H1 (cell line): ENCODE data around the gene ACCS. TPM values are rescaled to one million over a fixed set of nuclear protein-coding genes. Genes with fewer than 3 reads are reported as not detected.

ENCODE experiments used
- CTCF ChIA-PET: fragments of 300-600 bp; sonication (Branson Sonifier 250); formaldehyde crosslinking; loops from one replicate; lab custom pipeline; 2021; ENCODE audit not compliant: partially characterized antibody; lab: Charles Lee
- POLR2A ChIA-PET: fragments of 300-600 bp; sonication (Branson Sonifier 250); formaldehyde crosslinking; loops from one replicate; lab custom pipeline; 2021; ENCODE audit warnings: inconsistent platforms; ENCODE audit not compliant: partially characterized antibody; lab: Charles Lee
- DNase-seq, 2 experiments: peaks; one replicate each; pipeline versions ENCODE4 v3.0.0 to v3.0.0-alpha.2; 2010 to 2022; ENCODE audit warnings: low spot score in 2 of 2, low read depth in 1 of 2, mixed read lengths in 1 of 2
- FAIRE-seq: peaks from 2 replicates; lab custom pipeline; 2011; peaks lifted over from hg19 to GRCh38; lab: Jason Lieb, UNC
- H2AFZ ChIP-seq: 2 replicates; pipeline ENCODE4 v1.8.1; 2012; ENCODE audit warnings: low read length, inconsistent platforms
- H2AK5ac ChIP-seq: 2 replicates; pipeline ENCODE4 v1.6.1; 2013; ENCODE audit warnings: low read depth, low read length
- H2BK120ac ChIP-seq: replicated peaks from 2 replicates; pipeline ENCODE3; 2013; ENCODE audit warnings: low read depth, low read length, inconsistent platforms
- H2BK12ac ChIP-seq: 2 replicates; pipeline ENCODE4 v1.6.1; 2013; ENCODE audit warnings: low read depth, low read length
- H2BK15ac ChIP-seq: 2 replicates; pipeline ENCODE4 v1.6.1; 2013; ENCODE audit warnings: low read length
- H2BK20ac ChIP-seq: 2 replicates; pipeline ENCODE4 v1.6.1; 2013; ENCODE audit warnings: low read length
- H2BK5ac ChIP-seq: 2 replicates; pipeline ENCODE4 v1.6.1; 2013; ENCODE audit warnings: low read depth, low read length
- H3K14ac ChIP-seq: 2 replicates; pipeline ENCODE4 v1.6.1; 2013; ENCODE audit warnings: inconsistent platforms; ENCODE audit not compliant: insufficient read length
- H3K18ac ChIP-seq: 2 replicates; pipeline ENCODE4 v1.6.1; 2013; ENCODE audit warnings: low read length; ENCODE audit errors: extremely low read depth
- H3K23ac ChIP-seq: 2 replicates; pipeline ENCODE4 v1.6.1; 2013; ENCODE audit warnings: inconsistent platforms; ENCODE audit not compliant: insufficient read length
- H3K23me2 ChIP-seq: 2 replicates; pipeline ENCODE4 v1.6.1; 2013; ENCODE audit warnings: low read depth, low read length
- H3K27ac ChIP-seq: 2 replicates; pipeline ENCODE4 v1.6.1; 2011; ENCODE audit warnings: low read depth, low read length, inconsistent platforms
- H3K27me3 ChIP-seq, 4 experiments: replicated peaks in 1 of 4; 1 replicate in 1 of 4; 2 replicates in 3 of 4; pipeline versions ENCODE4 v1.6.1 to v1.8.1; 2011 to 2013; ENCODE audit warnings: low read length in 3 of 4, mild to moderate bottlenecking in 3 of 4, inconsistent platforms in 2 of 4, mixed read lengths in 2 of 4, moderate library complexity in 1 of 4; ENCODE audit not compliant: control insufficient read depth in 3 of 4, insufficient read depth in 3 of 4; ENCODE audit errors: extremely low read depth in 1 of 4
- H3K36me3 ChIP-seq, 4 experiments: 2 replicates each; pipeline versions ENCODE4 v1.6.1 to v1.8.1; 2011 to 2013; ENCODE audit warnings: mild to moderate bottlenecking in 4 of 4, low read length in 3 of 4, moderate library complexity in 2 of 4, control low read depth in 1 of 4, inconsistent platforms in 1 of 4; ENCODE audit not compliant: insufficient read depth in 4 of 4, control insufficient read depth in 2 of 4
- H3K4ac ChIP-seq: replicated peaks from 2 replicates; pipeline ENCODE3; 2013; ENCODE audit warnings: low read length, low read depth, mixed read lengths, inconsistent platforms; ENCODE audit not compliant: insufficient read length
- H3K4me1 ChIP-seq, 4 experiments: replicated peaks in 1 of 4; 1 replicate in 1 of 4; 2 replicates in 3 of 4; pipeline versions ENCODE4 v1.6.1 to v1.8.1; 2011 to 2013; ENCODE audit warnings: low read length in 3 of 4, inconsistent platforms in 2 of 4, mixed read lengths in 1 of 4; ENCODE audit not compliant: insufficient read depth in 4 of 4, control insufficient read depth in 3 of 4
- H3K4me2 ChIP-seq, 2 experiments: 2 replicates each; pipeline versions ENCODE4 v1.6.1 to v1.8.1; 2011 to 2013; ENCODE audit warnings: low read depth in 2 of 2, low read length in 2 of 2, control low read depth in 1 of 2, inconsistent platforms in 1 of 2, mild to moderate bottlenecking in 1 of 2; ENCODE audit not compliant: insufficient read depth in 1 of 2
- H3K4me3 ChIP-seq, 4 experiments: fragments of 200-600, 300-600 bp in 1 of 4; sonication (generic), shearing (Covaris generic), sonication (Bioruptor Twin) in 1 of 4; 2 replicates each; pipeline versions ENCODE4 v1.5.1 to v1.8.1; 2011 to 2016; ENCODE audit warnings: low read length in 4 of 4, low read depth in 3 of 4, control low read depth in 2 of 4, inconsistent platforms in 2 of 4, mild to moderate bottlenecking in 2 of 4, mixed read lengths in 1 of 4, moderate library complexity in 1 of 4; ENCODE audit not compliant: insufficient read depth in 2 of 4; ENCODE audit errors: extremely low read depth in 1 of 4
- H3K56ac ChIP-seq: replicated peaks from 2 replicates; pipeline ENCODE3; 2013; ENCODE audit warnings: low read depth, mild to moderate bottlenecking, mixed read lengths, low read length, inconsistent platforms; ENCODE audit not compliant: insufficient read length
- H3K79me1 ChIP-seq: 2 replicates; pipeline ENCODE4 v1.6.1; 2013; ENCODE audit warnings: low read depth, low read length, control low read depth
- H3K79me2 ChIP-seq, 2 experiments: 2 replicates each; pipeline versions ENCODE4 v1.6.1 to v1.8.1; 2012 to 2013; ENCODE audit warnings: low read length in 2 of 2, mild to moderate bottlenecking in 2 of 2, inconsistent platforms in 1 of 2; ENCODE audit not compliant: insufficient read depth in 2 of 2, control insufficient read depth in 1 of 2
- H3K9ac ChIP-seq, 4 experiments: replicated peaks in 1 of 4; 1 replicate in 1 of 4; 2 replicates in 3 of 4; pipeline versions ENCODE4 v1.6.1 to v1.8.1; 2011 to 2013; ENCODE audit warnings: low read depth in 3 of 4, low read length in 3 of 4, control low read depth in 2 of 4, mild to moderate bottlenecking in 2 of 4, moderate library complexity in 2 of 4, inconsistent platforms in 1 of 4; ENCODE audit errors: extremely low read depth in 1 of 4
- H3K9me3 ChIP-seq, 2 experiments: 2 replicates each; pipeline versions ENCODE4 v1.6.1 to v1.8.1; 2012 to 2013; ENCODE audit warnings: mild to moderate bottlenecking in 2 of 2, moderate library complexity in 2 of 2, control low read depth in 1 of 2, inconsistent platforms in 1 of 2, low read depth in 1 of 2, low read length in 1 of 2, mixed read lengths in 1 of 2; ENCODE audit not compliant: insufficient read depth in 2 of 2
- H4K20me1 ChIP-seq, 2 experiments: replicated peaks in 1 of 2; 2 replicates each; pipeline versions ENCODE3 to v1.8.1; 2011 to 2013; ENCODE audit warnings: inconsistent platforms in 2 of 2, low read length in 2 of 2, mild to moderate bottlenecking in 1 of 2; ENCODE audit not compliant: insufficient read depth in 2 of 2, control insufficient read depth in 1 of 2
- H4K5ac ChIP-seq: 2 replicates; pipeline ENCODE4 v1.6.1; 2013; ENCODE audit warnings: low read length, low read depth, mixed read lengths, inconsistent platforms; ENCODE audit not compliant: insufficient read length
- H4K8ac ChIP-seq: 2 replicates; pipeline ENCODE4 v1.8.0; 2013; ENCODE audit warnings: mild to moderate bottlenecking, moderate library complexity, low read length, inconsistent platforms; ENCODE audit not compliant: insufficient read depth; ENCODE audit errors: extremely low read depth
- H4K91ac ChIP-seq: replicated peaks from 2 replicates; pipeline ENCODE3; 2013; ENCODE audit warnings: low read length, mixed read lengths, inconsistent platforms; ENCODE audit not compliant: insufficient read length
- CBX5 ChIP-seq: fragments of 300-800, 300-1000 bp; sonication (generic); IDR thresholded peaks from 2 replicates; pipeline ENCODE4 v1.7.1; 2016; ENCODE audit warnings: antibody characterized with exemption, low read length, low read depth
- JUND ChIP-seq: IDR thresholded peaks from 2 replicates; pipeline ENCODE4 v1.6.1; 2011; ENCODE audit warnings: mild to moderate bottlenecking, improper control_type of control experiment, low read length
- KDM1A ChIP-seq: fragments of 200-600, 300-600 bp; sonication (generic); IDR thresholded peaks from 2 replicates; pipeline ENCODE4 v1.7.1; 2016; ENCODE audit warnings: mild to moderate bottlenecking, low read length, borderline replicate concordance
- SP2 ChIP-seq: IDR thresholded peaks from 2 replicates; pipeline ENCODE4 v1.6.1; 2012; ENCODE audit warnings: mild to moderate bottlenecking, low read length, inconsistent platforms
- SRF ChIP-seq: IDR thresholded peaks from 2 replicates; pipeline ENCODE4 v1.6.1; 2011; ENCODE audit warnings: mild to moderate bottlenecking, low read depth, low read length, moderate library complexity
- WGBS, 2 experiments: shearing (Covaris generic) in 1 of 2; methylation state at CpG; one replicate each; pipeline versions ENCODE4 v1.1.6 to v1.1.7; 2013 to 2015; ENCODE audit warnings: low lambda C conversion rate in 2 of 2, mixed read lengths in 2 of 2, inconsistent platforms in 1 of 2, low coverage in 1 of 2, missing lambda C conversion rate in 1 of 2; ENCODE audit not compliant: insufficient replicate concordance in 2 of 2, insufficient coverage in 1 of 2, insufficient read length in 1 of 2; ENCODE audit errors: extremely low coverage in 1 of 2, missing lambda C conversion rate in 1 of 2; 5-methylcytosine and 5-hydroxymethylcytosine counted together
- polyA plus RNA-seq, 7 experiments: library from polyadenylated mRNA; depleted of rRNA in 3 of 7; stranded (reverse) in 5 of 7; unstranded in 2 of 7; fragments of >200 nt in 5 of 7; fragments of 200-250 nt in 2 of 7; gene quantifications; 1 replicate in 5 of 7; 2 replicates in 1 of 7; 4 replicates in 1 of 7; pipeline versions ENCODE4 v1.2.1 to v1.2.3, GENCODE V29; 2011 to 2013; ENCODE audit warnings: missing spikeins in 2 of 7, mixed read lengths in 2 of 7
- total RNA-seq: library from RNA; stranded (reverse); fragmentation: NEBNext Ultra II Directional; extraction: Animal tissue kit (Norgen Biotek cat#: 25700); gene quantifications from 2 replicates; pipeline ENCODE4 v1.2.1, GENCODE V29; 2021

The ACCS gene
- total and polyA plus RNA-seq, 2 of the 8 experiments (the other 6 are each of a cell fraction or from before 2014, with no cell fraction given) = 6.0 to 8.0 TPM

- Histone ChIP-seq H4K91ac (no peak overlapping the region), H2BK5ac (no peak overlapping the region), H3K9ac (no peak overlapping the region), H3K23me2 (no peaks in the 10 kb centered on the region), H3K4ac (no peak overlapping the region), H3K23ac (no peak overlapping the region), H4K8ac (no peak overlapping the region), H3K27ac (no peak overlapping the region), H3K79me2 (no peaks in the 10 kb centered on the region), H3K79me1 (no peaks in the 10 kb centered on the region; the same call in 1 of the 2 replicates), H3K36me3 (peaks cover 0 to 11% (median 3%) of the 10 kb centered on the region in 4 experiments; a peak in 4 of 8 replicates), H3K18ac (no peak overlapping the region), H3K9me3 (no peaks in the 10 kb centered on the region), H3K56ac (no peak overlapping the region), H3K4me3 (no peak overlapping the region), H3K4me1 (peaks cover 0 to 2% (median 0%) of the 10 kb centered on the region in 4 experiments; a peak in 1 of 7 replicates), H2BK20ac (no peak overlapping the region), H2AK5ac (no peak overlapping the region), H4K20me1 (no peaks in the 10 kb centered on the region), H3K14ac (no peak overlapping the region), H3K27me3 (peaks cover 0 to 1% (median 0%) of the 10 kb centered on the region in 4 experiments; a peak in 1 of 7 replicates), H3K4me2 (no peak overlapping the region), H2BK120ac (no peak overlapping the region), H2BK15ac (no peak overlapping the region), H2AFZ (no peak overlapping the region), H2BK12ac (no peak overlapping the region), H4K5ac (no peak overlapping the region)
- CTCF ChIA-PET = interaction anchor here (2.0 kb wide), 1 partner anchor 175 kb away, joined by 5 read pairs; no protein-coding TSS in a partner anchor
- no peak for DNase-seq
- TF ChIP-seq SP2 = no peak
- TF ChIP-seq CBX5 = no peak
- no peak for TF ChIP-seq KDM1A
- TF ChIP-seq JUND = no peak
- TF ChIP-seq SRF = no peak
- FAIRE-seq = no peak
- 79% methylated on average over 3 of the region's 3 CpGs; no CpG with 5 or more reads in 1 of the 2 experiments for WGBS, 2 experiments
- POLR2A ChIA-PET = interaction anchor here (1.5 kb wide), 1 partner anchor 11 kb away, joined by 3 read pairs; no protein-coding TSS in a partner anchor
Measured at GRCh38 chr11:44113572-44113971, 47.5 kb downstream of the ACCS start.
